Measurements from ENCODE around the gene TP63. TPM values are rescaled to one million over a fixed set of nuclear protein-coding genes. Genes with fewer than 3 reads are reported as not detected.

Gene TP63
- total and polyA plus RNA-seq, 3 donors from 2014 or later: 5.2 to 10.5 (median 6.0) TPM

DNA sequence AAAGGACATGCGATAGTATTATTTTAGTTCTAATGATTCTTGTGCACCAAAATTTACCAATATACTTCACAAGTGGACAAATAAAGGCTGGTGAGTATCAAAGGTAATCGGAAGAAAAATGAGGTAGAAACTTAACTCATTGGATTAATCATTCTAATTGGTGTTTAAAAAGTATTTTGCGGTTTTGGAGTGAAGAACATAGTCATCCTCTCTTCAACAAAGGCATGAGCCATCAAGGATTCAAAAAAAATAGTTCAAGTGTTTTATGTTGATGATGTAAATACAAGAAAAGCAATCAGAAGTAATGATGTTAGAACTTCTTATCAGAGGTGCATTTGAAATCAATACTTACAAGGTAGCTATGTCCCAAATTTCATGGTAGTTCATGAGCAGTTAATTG lies 268.0 kb downstream of the TP63 start:
- WGBS, 2 donors: 96 to 97% methylated on average over 3 of the region's 3 CpGs
- no peaks in the 10 kb centered on the region for H3K27me3 ChIP-seq
- intact Hi-C loops (cut with DNase I; ENCODE audit: low total_unique reads): no loop called here
- H3K27ac ChIP-seq: no peak overlapping the region
- DNase-seq: no peak
- H3K4me1 ChIP-seq: no peaks in the 10 kb centered on the region
- H3K9me3 ChIP-seq: no peaks in the 10 kb centered on the region
- no peaks in the 10 kb centered on the region for H3K36me3 ChIP-seq (ENCODE audit: low read depth, missing control alignments)
- TF ChIP-seq, protein P1, sequence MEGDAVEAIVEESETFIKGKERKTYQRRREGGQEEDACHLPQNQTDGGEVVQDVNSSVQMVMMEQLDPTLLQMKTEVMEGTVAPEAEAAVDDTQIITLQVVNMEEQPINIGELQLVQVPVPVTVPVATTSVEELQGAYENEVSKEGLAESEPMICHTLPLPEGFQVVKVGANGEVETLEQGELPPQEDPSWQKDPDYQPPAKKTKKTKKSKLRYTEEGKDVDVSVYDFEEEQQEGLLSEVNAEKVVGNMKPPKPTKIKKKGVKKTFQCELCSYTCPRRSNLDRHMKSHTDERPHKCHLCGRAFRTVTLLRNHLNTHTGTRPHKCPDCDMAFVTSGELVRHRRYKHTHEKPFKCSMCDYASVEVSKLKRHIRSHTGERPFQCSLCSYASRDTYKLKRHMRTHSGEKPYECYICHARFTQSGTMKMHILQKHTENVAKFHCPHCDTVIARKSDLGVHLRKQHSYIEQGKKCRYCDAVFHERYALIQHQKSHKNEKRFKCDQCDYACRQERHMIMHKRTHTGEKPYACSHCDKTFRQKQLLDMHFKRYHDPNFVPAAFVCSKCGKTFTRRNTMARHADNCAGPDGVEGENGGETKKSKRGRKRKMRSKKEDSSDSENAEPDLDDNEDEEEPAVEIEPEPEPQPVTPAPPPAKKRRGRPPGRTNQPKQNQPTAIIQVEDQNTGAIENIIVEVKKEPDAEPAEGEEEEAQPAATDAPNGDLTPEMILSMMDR (IDR thresholded peaks at IDR 0.05): no peak
- TF ChIP-seq POLR2A (IDR thresholded peaks at IDR 0.05): no peak
- H3K4me3 ChIP-seq: no peak overlapping the region

DNA sequence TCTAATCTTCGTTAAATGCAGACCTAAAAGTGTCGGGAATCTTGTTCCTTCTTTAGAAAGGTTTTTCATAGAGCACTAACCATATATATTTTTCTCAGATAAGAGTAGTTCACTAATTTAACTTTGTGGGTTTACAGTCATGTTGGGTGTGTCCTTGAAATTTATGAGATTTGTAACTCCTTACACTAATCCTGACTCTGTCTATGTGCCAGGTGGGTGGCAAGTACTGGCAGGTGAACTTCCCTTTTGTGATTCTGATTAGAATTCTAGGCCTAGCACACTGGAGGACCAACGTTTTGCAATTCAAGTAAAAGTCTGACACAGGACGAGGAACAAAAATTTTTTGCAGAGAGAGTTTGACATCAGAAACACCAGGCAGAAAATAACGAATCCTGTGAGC lies 269.4 kb downstream of the TP63 start:
- DNase-seq: no peak
- H3K36me3 ChIP-seq (ENCODE audit: low read depth, missing control alignments): no peaks in the 10 kb centered on the region
- no peak overlapping the region for H3K4me3 ChIP-seq
- H3K27ac ChIP-seq: no peak overlapping the region
- H3K4me1 ChIP-seq: no peaks in the 10 kb centered on the region
- no peak for TF ChIP-seq POLR2A (IDR thresholded peaks at IDR 0.05)
- TF ChIP-seq, protein P1 (IDR thresholded peaks at IDR 0.05): no peak
- H3K9me3 ChIP-seq: no peaks in the 10 kb centered on the region
- WGBS, 2 donors: 72 to 74% methylated on average over 5 of the region's 5 CpGs
- H3K27me3 ChIP-seq: no peaks in the 10 kb centered on the region
- intact Hi-C loops (cut with DNase I; ENCODE audit: low total_unique reads): no loop called here

DNA sequence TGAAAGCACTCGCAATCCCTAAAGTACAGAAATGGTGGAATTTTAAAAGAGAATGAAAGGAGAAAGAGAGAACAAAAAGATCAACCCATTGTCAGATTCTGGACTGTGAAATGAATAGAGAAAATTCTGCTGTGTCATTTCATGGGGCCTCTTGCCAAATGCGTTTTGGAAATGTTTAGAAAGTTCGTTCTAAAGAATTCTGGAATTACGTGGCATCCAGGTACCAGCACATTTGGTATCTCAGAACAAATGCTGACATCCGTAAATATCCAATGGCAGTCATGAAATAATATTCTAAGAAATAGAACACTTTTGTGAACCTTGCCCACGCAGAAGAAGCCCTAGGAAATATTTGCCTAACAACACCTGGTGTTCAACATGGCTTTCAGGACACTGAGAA lies 270.3 kb downstream of the TP63 start:
- DNase-seq: no peak
- Histone ChIP-seq H3K4me1 (no peaks in the 10 kb centered on the region), H3K27ac (no peak overlapping the region), H3K9me3 (no peaks in the 10 kb centered on the region), H3K36me3 (ENCODE audit: low read depth, missing control alignments) (no peaks in the 10 kb centered on the region), H3K27me3 (no peaks in the 10 kb centered on the region), H3K4me3 (no peak overlapping the region)
- WGBS, 2 donors: 87 to 88% methylated on average over 6 of the region's 6 CpGs
- intact Hi-C loops (cut with DNase I; ENCODE audit: low total_unique reads): no loop called here
- TF ChIP-seq, protein P1 (IDR thresholded peaks at IDR 0.05): no peak
- no peak for TF ChIP-seq POLR2A (IDR thresholded peaks at IDR 0.05)

DNA sequence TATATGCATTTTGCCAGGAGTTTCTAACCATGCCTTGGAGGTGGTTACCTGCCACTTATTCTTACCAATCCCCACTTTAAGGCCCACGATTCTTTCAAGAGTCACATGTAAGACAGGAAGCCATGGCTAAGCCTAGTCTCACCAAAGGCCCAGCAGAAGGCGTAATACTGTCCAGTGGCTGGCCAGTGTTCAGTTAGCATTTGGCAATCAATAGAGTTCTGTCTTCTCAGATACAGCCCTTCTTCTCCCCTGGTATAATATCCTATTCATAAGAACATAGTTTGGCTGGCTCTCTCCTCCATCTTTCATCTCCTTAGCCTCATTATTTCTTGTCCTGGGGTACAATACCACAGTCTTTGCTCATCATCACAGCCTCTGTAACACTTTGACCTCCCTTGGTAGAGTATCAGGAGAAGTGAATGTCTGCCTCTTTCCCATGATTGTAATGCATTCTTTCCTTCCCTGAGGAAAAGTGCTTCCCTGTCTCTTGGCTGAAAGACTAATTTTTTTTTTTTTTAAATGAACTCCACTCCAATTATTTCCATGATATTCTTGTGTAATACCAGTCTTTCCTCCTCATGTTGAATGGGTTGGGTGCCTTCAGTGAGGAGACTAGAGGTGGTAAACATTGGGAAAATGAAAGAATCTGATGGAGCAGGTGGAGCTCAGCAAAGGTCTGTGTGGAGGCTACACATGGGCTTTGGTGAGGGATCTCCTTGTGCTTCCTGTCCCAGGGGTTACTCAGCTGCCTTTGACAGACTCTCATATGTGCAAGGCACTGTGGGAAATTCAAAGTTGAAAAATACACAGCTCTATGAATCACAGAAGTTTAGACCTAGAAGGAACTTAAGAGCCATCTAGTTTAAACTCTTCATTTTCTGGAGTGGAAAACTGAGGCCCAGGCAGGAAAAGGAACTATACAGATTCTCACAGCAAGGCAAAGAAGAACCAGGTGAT lies 271.3 kb downstream of the TP63 start:
- H3K27ac ChIP-seq: no peak overlapping the region
- H3K4me3 ChIP-seq: no peak overlapping the region
- no peak for TF ChIP-seq POLR2A (IDR thresholded peaks at IDR 0.05)
- TF ChIP-seq, protein P1 (IDR thresholded peaks at IDR 0.05): no peak
- H3K36me3 ChIP-seq (ENCODE audit: low read depth, missing control alignments): no peaks in the 10 kb centered on the region
- no peaks in the 10 kb centered on the region for H3K4me1 ChIP-seq
- no peak for DNase-seq
- H3K9me3 ChIP-seq: no peaks in the 10 kb centered on the region
- 83 to 94% methylated on average over 2 of the region's 2 CpGs for WGBS, 2 donors
- H3K27me3 ChIP-seq: no peaks in the 10 kb centered on the region
- intact Hi-C loops (cut with DNase I; ENCODE audit: low total_unique reads): no loop called here
